Measurements from ENCODE around the gene PARD3. TPM values are rescaled to one million over a fixed set of nuclear protein-coding genes. Genes with fewer than 3 reads are reported as not detected.
"Not testable (repeated sequence)": the region's sequence is repeated elsewhere in the genome, so short reads cannot be mapped to it uniquely, and the experiment has no call there.

PARD3 gene
- total RNA-seq, 3 donors from 2014 or later: 48.2 to 93.7 (median 60.6) TPM

DNA sequence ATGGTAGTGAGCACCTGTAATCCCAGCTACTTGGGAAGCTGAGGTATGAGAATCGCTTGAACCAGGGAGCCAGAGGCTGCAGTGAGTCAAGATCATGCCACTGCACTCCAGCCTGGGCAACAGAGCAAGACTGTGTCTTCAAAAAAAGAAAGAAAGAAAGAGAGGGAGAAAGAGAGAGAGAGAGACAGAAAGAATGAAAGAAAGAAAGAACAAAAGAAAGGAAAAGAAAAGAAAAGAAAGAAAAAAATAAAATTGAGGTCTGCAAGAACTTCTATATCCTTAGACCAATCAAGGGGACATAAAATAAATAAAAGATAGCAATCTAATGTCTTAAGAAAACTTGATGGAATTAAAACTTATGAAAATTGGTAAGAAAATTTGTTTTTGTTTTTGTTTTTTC lies 34.9 kb upstream of the PARD3 start:
- Histone ChIP-seq H3K9me3 (no peaks in the 10 kb centered on the region), H3K4me3 (no peak overlapping the region), H3K27ac (no peak overlapping the region), H3K27me3 (no peaks in the 10 kb centered on the region), H3K36me3 (no peaks in the 10 kb centered on the region), H3K4me1 (no peaks in the 10 kb centered on the region)
- DNase-seq (ENCODE audit: low spot score in 2 of 2): no peak
- intact Hi-C loops (cut with DNase I; ENCODE audit: low total_unique reads): no loop called here
- no peak for TF ChIP-seq POLR2AphosphoS5 (IDR thresholded peaks at IDR 0.05)
- TF ChIP-seq POLR2A (IDR thresholded peaks at IDR 0.05): no peak
- TF ChIP-seq, protein P1, sequence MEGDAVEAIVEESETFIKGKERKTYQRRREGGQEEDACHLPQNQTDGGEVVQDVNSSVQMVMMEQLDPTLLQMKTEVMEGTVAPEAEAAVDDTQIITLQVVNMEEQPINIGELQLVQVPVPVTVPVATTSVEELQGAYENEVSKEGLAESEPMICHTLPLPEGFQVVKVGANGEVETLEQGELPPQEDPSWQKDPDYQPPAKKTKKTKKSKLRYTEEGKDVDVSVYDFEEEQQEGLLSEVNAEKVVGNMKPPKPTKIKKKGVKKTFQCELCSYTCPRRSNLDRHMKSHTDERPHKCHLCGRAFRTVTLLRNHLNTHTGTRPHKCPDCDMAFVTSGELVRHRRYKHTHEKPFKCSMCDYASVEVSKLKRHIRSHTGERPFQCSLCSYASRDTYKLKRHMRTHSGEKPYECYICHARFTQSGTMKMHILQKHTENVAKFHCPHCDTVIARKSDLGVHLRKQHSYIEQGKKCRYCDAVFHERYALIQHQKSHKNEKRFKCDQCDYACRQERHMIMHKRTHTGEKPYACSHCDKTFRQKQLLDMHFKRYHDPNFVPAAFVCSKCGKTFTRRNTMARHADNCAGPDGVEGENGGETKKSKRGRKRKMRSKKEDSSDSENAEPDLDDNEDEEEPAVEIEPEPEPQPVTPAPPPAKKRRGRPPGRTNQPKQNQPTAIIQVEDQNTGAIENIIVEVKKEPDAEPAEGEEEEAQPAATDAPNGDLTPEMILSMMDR (IDR thresholded peaks at IDR 0.05): no peak

DNA sequence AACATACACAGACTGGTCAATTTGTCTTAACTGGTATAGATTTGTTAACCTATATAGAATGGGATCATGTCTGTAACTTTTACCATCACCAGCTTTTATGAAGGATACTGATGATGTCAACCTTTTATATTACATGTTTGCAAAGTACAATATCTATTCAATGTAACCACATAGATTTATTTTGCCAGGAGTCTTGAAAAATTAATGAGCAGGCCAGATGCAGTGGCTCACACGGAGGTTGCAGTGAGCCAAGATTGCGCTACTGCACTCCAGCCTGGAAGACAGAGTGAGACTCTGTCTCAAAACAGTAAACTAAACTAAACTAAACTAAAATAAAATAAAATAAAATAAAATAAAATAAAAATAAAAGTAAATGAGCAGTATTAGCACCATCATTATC lies 30.0 kb upstream of the PARD3 start:
- Histone ChIP-seq H3K4me3 (no peak overlapping the region), H3K9me3 (no peaks in the 10 kb centered on the region), H3K27me3 (no peaks in the 10 kb centered on the region), H3K4me1 (no peaks in the 10 kb centered on the region), H3K27ac (no peak overlapping the region), H3K36me3 (no peaks in the 10 kb centered on the region)
- DNase-seq (ENCODE audit: low spot score in 2 of 2): no peak
- TF ChIP-seq POLR2AphosphoS5 (IDR thresholded peaks at IDR 0.05) (no peak), POLR2A (IDR thresholded peaks at IDR 0.05) (no peak)
- TF ChIP-seq, protein P1 (IDR thresholded peaks at IDR 0.05): no peak
- intact Hi-C loops (cut with DNase I; ENCODE audit: low total_unique reads): no loop called here

DNA sequence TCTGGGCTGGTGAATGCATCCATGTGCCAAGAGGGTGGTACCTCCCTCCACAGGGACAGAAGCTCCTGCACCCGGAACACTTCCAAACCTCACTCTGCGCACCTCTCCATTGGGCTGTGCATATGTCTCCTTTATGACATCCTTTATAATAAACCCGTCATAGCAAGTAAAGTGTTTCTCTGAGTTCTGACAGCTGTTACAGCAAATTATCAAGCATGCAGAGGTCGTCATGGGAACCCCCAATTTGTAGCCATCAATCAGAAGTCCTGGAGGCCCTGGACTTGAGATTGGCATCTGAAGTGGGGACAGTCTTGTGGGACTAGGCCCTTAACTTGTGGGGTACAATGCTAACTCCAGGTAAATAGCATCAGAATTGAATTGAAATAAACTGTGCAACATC lies 29.4 kb upstream of the PARD3 start:
- TF ChIP-seq, protein P1 (IDR thresholded peaks at IDR 0.05): no peak
- TF ChIP-seq POLR2AphosphoS5 (IDR thresholded peaks at IDR 0.05): no peak
- no peak for TF ChIP-seq POLR2A (IDR thresholded peaks at IDR 0.05)
- Histone ChIP-seq H3K4me3 (no peak overlapping the region), H3K27ac (no peak overlapping the region), H3K4me1 (no peaks in the 10 kb centered on the region), H3K9me3 (no peaks in the 10 kb centered on the region), H3K36me3 (no peaks in the 10 kb centered on the region), H3K27me3 (no peaks in the 10 kb centered on the region)
- no peak for DNase-seq (ENCODE audit: low spot score in 2 of 2)
- intact Hi-C loops (cut with DNase I; ENCODE audit: low total_unique reads): no loop called here

DNA sequence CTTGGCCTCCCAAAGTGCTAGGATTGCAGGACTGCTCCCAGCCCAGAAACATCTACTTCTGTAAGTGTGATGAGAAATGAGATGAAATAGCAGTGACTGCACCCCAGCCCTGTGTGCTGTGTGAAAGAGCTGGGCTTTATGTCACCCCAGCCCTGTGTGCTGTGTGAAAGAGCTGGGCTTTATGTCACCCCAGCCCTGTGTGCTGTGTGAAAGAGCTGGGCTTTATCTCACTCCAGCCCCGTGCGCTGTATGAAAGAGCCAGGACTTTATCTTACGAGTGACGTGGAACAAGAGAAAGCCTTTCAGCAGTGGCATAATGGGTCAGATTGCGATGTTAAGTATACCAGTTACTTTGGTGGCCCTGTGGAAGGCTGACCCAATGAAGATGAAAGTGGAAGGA lies 28.4 kb upstream of the PARD3 start:
- DNase-seq (ENCODE audit: low spot score in 2 of 2); intact Hi-C loops (cut with DNase I; ENCODE audit: low total_unique reads); H3K9me3 ChIP-seq: not testable (repeated sequence)

DNA sequence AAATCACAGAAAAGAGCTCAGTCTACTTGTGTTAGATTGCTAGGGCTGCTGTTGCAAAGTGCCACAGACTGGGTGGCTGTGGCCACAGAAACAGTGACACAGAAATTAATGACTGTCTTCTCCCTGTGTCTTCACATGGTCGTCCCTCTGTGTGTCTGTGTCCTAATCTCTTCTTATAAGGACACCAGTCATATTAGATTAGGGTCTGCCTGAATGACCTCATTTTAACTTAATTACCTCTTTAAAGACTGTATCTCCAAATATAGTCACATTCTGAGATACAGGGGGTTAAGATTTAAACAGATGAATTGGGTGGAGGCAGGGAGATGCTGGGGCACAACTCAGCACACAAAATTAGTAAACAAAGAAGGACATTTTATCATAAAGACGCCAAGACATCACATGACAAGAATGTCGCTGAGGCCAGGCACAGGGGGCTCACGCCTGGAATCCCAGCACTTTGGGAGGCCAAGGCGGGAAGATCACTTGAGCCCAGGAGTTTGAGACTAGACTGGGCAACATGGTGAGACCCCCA lies 23.3 kb upstream of the PARD3 start:
- no peaks in the 10 kb centered on the region for H3K36me3 ChIP-seq
- no peaks in the 10 kb centered on the region for H3K27me3 ChIP-seq
- H3K27ac ChIP-seq: no peak overlapping the region
- TF ChIP-seq POLR2A (IDR thresholded peaks at IDR 0.05) (no peak), POLR2AphosphoS5 (IDR thresholded peaks at IDR 0.05) (no peak)
- TF ChIP-seq, protein P1 (IDR thresholded peaks at IDR 0.05): no peak
- no peaks in the 10 kb centered on the region for H3K4me1 ChIP-seq
- no peak overlapping the region for H3K4me3 ChIP-seq
- intact Hi-C loops (cut with DNase I; ENCODE audit: low total_unique reads): no loop called here
- H3K9me3 ChIP-seq: no peaks in the 10 kb centered on the region
- DNase-seq (ENCODE audit: low spot score in 2 of 2): no peak

More for the DNA sequence above, 28.4 kb upstream of the PARD3 start:
- not testable (repeated sequence) for H3K27me3 ChIP-seq, H3K4me1 ChIP-seq, H3K4me3 ChIP-seq, H3K36me3 ChIP-seq, H3K27ac ChIP-seq
